HG03280 (cell line): ENCODE data around the gene PADI1.

Experiments used
- ATAC-seq: cut with Tn5 transposase; IDR thresholded peaks from one replicate; pipeline ENCODE4 v1.9.1; 2021; ENCODE audit warnings: mild to moderate bottlenecking, moderate library complexity; ENCODE audit not compliant: unreplicated experiment

Gene PADI1

GRCh38 chr1:17181781-17182464 lies 23.0 kb upstream of the PADI1 start:
- ATAC-seq, result no peak

- no peak for ATAC-seq
Measured at GRCh38 chr1:17183388-17184160, 21.4 kb upstream of the PADI1 start.

GRCh38 chr1:17184161-17184665 lies 20.7 kb upstream of the PADI1 start:
- no peak for ATAC-seq

- ATAC-seq, result no peak
Measured at GRCh38 chr1:17184822-17185484, 20.0 kb upstream of the PADI1 start.

- ATAC-seq, result no peak
Measured at GRCh38 chr1:17185485-17185860, 19.5 kb upstream of the PADI1 start.

GRCh38 chr1:17186216-17186909 lies 18.6 kb upstream of the PADI1 start:
- ATAC-seq, result no peak

GRCh38 chr1:17187051-17187450 lies 17.9 kb upstream of the PADI1 start:
- no peak for ATAC-seq

- ATAC-seq, result no peak
Measured at GRCh38 chr1:17188217-17188616, 16.7 kb upstream of the PADI1 start.

GRCh38 chr1:17188889-17189631 lies 15.9 kb upstream of the PADI1 start:
- no peak for ATAC-seq

- no peak for ATAC-seq
Measured at GRCh38 chr1:17189632-17189990, 15.3 kb upstream of the PADI1 start.

GRCh38 chr1:17190010-17190995 lies 14.6 kb upstream of the PADI1 start:
- ATAC-seq, result no peak

- no peak for ATAC-seq
Measured at GRCh38 chr1:17191990-17192242, 13.0 kb upstream of the PADI1 start.

- ATAC-seq, result no peak
Measured at GRCh38 chr1:17192394-17193221, 12.3 kb upstream of the PADI1 start.

GRCh38 chr1:17193222-17194132 lies 11.5 kb upstream of the PADI1 start:
- no peak for ATAC-seq

- no peak for ATAC-seq
Measured at GRCh38 chr1:17194133-17194475, 10.8 kb upstream of the PADI1 start.

- ATAC-seq, result no peak
Measured at GRCh38 chr1:17194615-17195528, 10.1 kb upstream of the PADI1 start.

GRCh38 chr1:17195731-17196130 lies 9.2 kb upstream of the PADI1 start:
- ATAC-seq, result no peak
